ENCODE measurements around the gene CCR6. TPM values are rescaled to one million over a fixed set of nuclear protein-coding genes. Genes with fewer than 3 reads are reported as not detected.

The CCR6 gene
- total and polyA plus RNA-seq, 2 donors (not counting 3 experiments of a cell fraction or from before 2014, with no cell fraction given): not detected

- intact Hi-C loops (cut with micrococcal nuclease): no loop called here
- CTCF ChIA-PET: no interaction called here
These were observed 14.2 kb downstream of the CCR6 start for GRCh38 chr6:167137081-167137480.

More at GRCh38 chr6:167137081-167137480, 14.2 kb downstream of the CCR6 start:
- dilution Hi-C loops (cut with MboI; ENCODE audit: extremely low pct_ligation_motif_present, low sequenced_read_pairs): no loop called here
- H3K79me2 ChIP-seq (ENCODE audit: control insufficient read depth, insufficient read depth, low read length): no peaks in the 10 kb centered on the region
- no peaks in the 10 kb centered on the region for H3K9me3 ChIP-seq (replicated peaks; ENCODE audit: control insufficient read depth, insufficient read depth, low read length)
- TF ChIP-seq FOS (IDR thresholded peaks at IDR 0.05; ENCODE audit: borderline replicate concordance, insufficient read depth, low read length) (no peak), MYC (IDR thresholded peaks at IDR 0.05; ENCODE audit: low read depth, low read length) (no peak), JUN (IDR thresholded peaks at IDR 0.05; ENCODE audit: borderline replicate concordance, insufficient read depth, insufficient read length, low read depth) (no peak), POLR2A (IDR thresholded peaks at IDR 0.05; ENCODE audit: low read depth, low read length) (no peak), GATA2 (IDR thresholded peaks at IDR 0.05; ENCODE audit: insufficient read depth, insufficient read length, low read depth, low read length) (no peak), CTCF (IDR thresholded peaks at IDR 0.05; ENCODE audit: extremely low read depth in 1 of 2, insufficient read depth in 1 of 2, low read depth in 1 of 2, low read length in 2 of 2) (no peak)
- H2AFZ ChIP-seq (ENCODE audit: low read depth, low read length): no peak overlapping the region
- no peaks in the 10 kb centered on the region for H3K4me1 ChIP-seq (ENCODE audit: control insufficient read depth, extremely low read depth, insufficient read depth, low read length)
- no peaks in the 10 kb centered on the region for H3K27me3 ChIP-seq (ENCODE audit: control insufficient read depth in 2 of 2, insufficient read depth in 2 of 2, low read length in 2 of 2)
- H3K27ac ChIP-seq (ENCODE audit: insufficient read depth, low read depth, low read length): no peak overlapping the region
- H3K9me1 ChIP-seq (replicated peaks; ENCODE audit: control insufficient read depth, extremely low read depth, insufficient read depth, low read length): no peaks in the 10 kb centered on the region
- no peak for DNase-seq (ENCODE audit: low read depth, low spot score)
- POLR2A ChIA-PET: no interaction called here
- H4K20me1 ChIP-seq (replicated peaks; ENCODE audit: control insufficient read depth, extremely low read depth, insufficient read depth, low read length): no peaks in the 10 kb centered on the region
- H3K4me2 ChIP-seq (ENCODE audit: insufficient read depth, low read length): no peak overlapping the region
- H3K9ac ChIP-seq (replicated peaks; ENCODE audit: extremely low read depth, insufficient read depth, low read length): no peak overlapping the region
- no TSS peak for BruUV-seq (replicated peaks)
- no peak overlapping the region for H3K4me3 ChIP-seq (replicated peaks in 1 of 3; ENCODE audit: insufficient read depth in 1 of 3, low read depth in 1 of 3, low read length in 3 of 3)
- FAIRE-seq: no peak
- no peaks in the 10 kb centered on the region for H3K36me3 ChIP-seq (ENCODE audit: control insufficient read depth in 2 of 2, extremely low read depth in 1 of 2, insufficient read depth in 2 of 2, low read length in 2 of 2)

Data from endothelial cell of umbilical vein (primary cell).